Memory B cell (primary cell): ENCODE data around the gene CYP4V2.
"Not testable (repeated sequence)": the region's sequence is repeated elsewhere in the genome, so short reads cannot be mapped to it uniquely, and the experiment has no call there.

Source experiments
- ATAC-seq: fragments of 150-1000 bp; cut with Tn5 transposase; 2 replicates; pipeline ENCODE4 v1.10.0; 2021; ENCODE audit warnings: low read depth, mild to moderate bottlenecking, moderate library complexity
- DNase-seq, 2 donors: peaks; one replicate each; pipeline ENCODE4 v3.0.0; 2022; ENCODE audit warnings: low spot score in 2 of 2
- H3K27ac Mint-ChIP-seq: one replicate; pipeline ENCODE4 v1.8.0; 2022; ENCODE audit warnings: mild to moderate bottlenecking, moderate library complexity, mixed read lengths
- H3K27me3 Mint-ChIP-seq: one replicate; pipeline ENCODE4 v1.8.0; 2022; ENCODE audit warnings: mixed read lengths
- H3K36me3 Mint-ChIP-seq: one replicate; pipeline ENCODE4 v1.8.0; 2022; ENCODE audit warnings: mild to moderate bottlenecking, mixed read lengths
- H3K4me1 Mint-ChIP-seq: one replicate; pipeline ENCODE4 v1.8.0; 2022; ENCODE audit warnings: mixed read lengths
- H3K4me3 Mint-ChIP-seq: one replicate; pipeline ENCODE4 v1.8.0; 2022; ENCODE audit warnings: mild to moderate bottlenecking, moderate library complexity, mixed read lengths
- H3K9me3 Mint-ChIP-seq: one replicate; pipeline ENCODE4 v1.8.0; 2022; ENCODE audit warnings: mixed read lengths

The CYP4V2 gene

DNA sequence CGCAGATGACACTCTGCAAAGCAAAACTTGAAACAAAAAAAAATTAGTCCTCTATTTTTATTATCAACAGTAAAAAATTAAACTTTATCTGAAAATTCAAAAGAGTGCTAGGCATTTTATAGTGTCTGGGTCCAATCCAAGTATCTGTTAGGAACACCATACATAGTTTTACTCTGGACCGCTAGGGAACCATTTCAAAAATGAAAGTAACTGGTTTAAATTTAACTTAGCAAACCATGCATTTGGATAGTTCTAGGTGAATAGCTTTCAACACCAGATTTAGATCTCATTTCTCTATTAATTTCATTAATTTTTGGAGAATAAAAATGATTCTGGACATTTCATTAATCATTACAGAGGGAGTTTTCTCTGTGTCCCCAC, 37.1 kb downstream of the CYP4V2 start:
- Mint-ChIP-seq H3K27ac (no peak overlapping the region), H3K36me3 (peaks cover 19% of the 10 kb centered on the region), H3K4me1 (no peaks in the 10 kb centered on the region), H3K9me3 (peaks cover 14% of the 10 kb centered on the region), H3K27me3 (peaks cover 3% of the 10 kb centered on the region), H3K4me3 (no peak overlapping the region)
- DNase-seq (no peak), ATAC-seq (no peak)

DNA sequence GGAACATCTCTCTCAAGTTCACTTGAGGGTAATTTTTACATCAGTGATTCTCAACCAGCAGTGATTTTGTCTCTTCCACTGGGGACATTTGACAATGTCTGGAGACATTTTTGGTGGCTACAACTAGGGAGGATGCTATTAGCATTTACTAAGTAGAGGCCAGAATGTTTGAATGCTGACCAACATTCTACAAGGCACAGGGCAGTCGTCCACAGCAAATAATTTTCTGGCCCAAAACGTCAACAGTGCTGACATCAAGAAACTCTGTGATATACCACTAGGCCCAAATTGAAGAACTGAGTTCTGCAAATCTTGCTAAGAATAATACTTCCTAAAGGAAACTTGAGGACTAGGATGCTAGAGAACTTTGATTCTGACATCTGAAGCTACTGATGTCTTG, 43.0 kb downstream of the CYP4V2 start:
- no peak for DNase-seq
- Mint-ChIP-seq H3K36me3 (peaks cover 2% of the 10 kb centered on the region), H3K4me1 (no peaks in the 10 kb centered on the region), H3K27ac (no peak overlapping the region), H3K9me3 (no peaks in the 10 kb centered on the region), H3K4me3 (no peak overlapping the region), H3K27me3 (no peaks in the 10 kb centered on the region)
- ATAC-seq: no peak

DNA sequence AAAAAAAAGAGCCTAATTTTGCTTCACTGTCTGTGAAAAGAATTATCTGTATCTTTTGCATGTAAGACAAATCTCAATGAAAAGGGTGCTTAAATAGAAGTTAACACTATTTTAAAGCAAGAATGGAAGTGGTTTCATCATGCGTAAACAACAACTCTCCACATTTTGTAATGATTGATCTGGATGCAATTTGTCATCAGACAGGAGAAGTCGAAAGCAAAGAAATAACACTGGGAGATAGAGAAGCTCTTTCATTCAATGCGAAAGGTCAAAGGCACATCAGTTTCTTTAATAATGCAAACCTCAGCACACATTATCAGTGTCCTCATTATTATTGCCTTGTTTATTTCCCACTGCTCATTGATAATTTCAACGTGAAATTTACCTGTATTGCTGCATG, 44.8 kb downstream of the CYP4V2 start:
- no peak for ATAC-seq
- Mint-ChIP-seq H3K27me3 (no peaks in the 10 kb centered on the region), H3K27ac (no peak overlapping the region), H3K36me3 (peaks cover 2% of the 10 kb centered on the region), H3K4me1 (no peaks in the 10 kb centered on the region), H3K9me3 (no peaks in the 10 kb centered on the region), H3K4me3 (no peak overlapping the region)
- no peak for DNase-seq

GRCh38 chr4:186240452-186240847, 49.1 kb downstream of the CYP4V2 start:
- no peaks in the 10 kb centered on the region for H3K27me3 Mint-ChIP-seq
- no peak overlapping the region for H3K27ac Mint-ChIP-seq
- DNase-seq: no peak
- ATAC-seq: no peak
- H3K4me1 Mint-ChIP-seq: no peaks in the 10 kb centered on the region
- no peak overlapping the region for H3K4me3 Mint-ChIP-seq
- H3K9me3 Mint-ChIP-seq: no peaks in the 10 kb centered on the region
- H3K36me3 Mint-ChIP-seq: no peaks in the 10 kb centered on the region

- peaks cover 3% of the 10 kb centered on the region for H3K9me3 Mint-ChIP-seq
- DNase-seq (no peak), ATAC-seq (no peak)
- H3K4me3 Mint-ChIP-seq: no peak overlapping the region
- H3K4me1 Mint-ChIP-seq: no peaks in the 10 kb centered on the region
- no peak overlapping the region for H3K27ac Mint-ChIP-seq
- H3K27me3 Mint-ChIP-seq: peaks cover under 1% of the 10 kb centered on the region
- H3K36me3 Mint-ChIP-seq: peaks cover 3% of the 10 kb centered on the region
Observed at GRCh38 chr4:186240848-186241491, 49.6 kb downstream of the CYP4V2 start.

GRCh38 chr4:186241616-186242015, 50.2 kb downstream of the CYP4V2 start:
- DNase-seq (no peak), ATAC-seq (no peak)
- peaks cover 6% of the 10 kb centered on the region for H3K36me3 Mint-ChIP-seq
- no peak overlapping the region for H3K27ac Mint-ChIP-seq
- H3K9me3 Mint-ChIP-seq: peaks cover 9% of the 10 kb centered on the region
- H3K4me1 Mint-ChIP-seq: no peaks in the 10 kb centered on the region
- H3K27me3 Mint-ChIP-seq: peaks cover 3% of the 10 kb centered on the region
- no peak overlapping the region for H3K4me3 Mint-ChIP-seq

GRCh38 chr4:186242031-186242430, 50.7 kb downstream of the CYP4V2 start:
- not testable (repeated sequence) for H3K27me3 Mint-ChIP-seq, H3K27ac Mint-ChIP-seq

DNA sequence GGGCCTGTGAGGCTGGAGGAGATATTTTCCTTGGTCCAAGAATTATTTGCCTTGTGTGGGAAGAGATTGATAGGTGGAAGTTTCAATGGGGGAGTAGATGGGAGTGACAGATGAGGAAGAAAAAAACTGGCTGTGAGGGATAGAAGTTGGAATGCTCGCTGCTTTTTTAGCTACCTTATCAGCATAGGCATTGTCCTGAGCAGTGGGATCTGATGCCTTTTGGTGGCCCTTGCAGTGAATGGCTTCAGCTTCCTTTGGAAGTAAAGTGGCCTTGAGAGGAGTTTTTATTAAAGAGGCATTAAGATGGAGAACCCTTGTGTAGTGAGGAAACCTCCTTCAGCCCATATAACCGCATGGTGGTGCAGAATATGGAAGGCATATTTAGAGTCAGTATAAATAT, 52.0 kb downstream of the CYP4V2 start:
- peaks cover 9% of the 10 kb centered on the region for H3K9me3 Mint-ChIP-seq
- DNase-seq: no peak
- peaks cover 3% of the 10 kb centered on the region for H3K27me3 Mint-ChIP-seq
- H3K27ac Mint-ChIP-seq: no peak overlapping the region
- no peak overlapping the region for H3K4me3 Mint-ChIP-seq
- no peak for ATAC-seq
- no peaks in the 10 kb centered on the region for H3K4me1 Mint-ChIP-seq
- H3K36me3 Mint-ChIP-seq: peaks cover 6% of the 10 kb centered on the region

More at GRCh38 chr4:186242031-186242430, 50.7 kb downstream of the CYP4V2 start:
- ATAC-seq, H3K4me1 Mint-ChIP-seq, DNase-seq, H3K9me3 Mint-ChIP-seq, H3K36me3 Mint-ChIP-seq, H3K4me3 Mint-ChIP-seq: not testable (repeated sequence)

- DNase-seq (no peak), ATAC-seq (no peak)
- peaks cover 9% of the 10 kb centered on the region for H3K9me3 Mint-ChIP-seq
- H3K36me3 Mint-ChIP-seq: peaks cover 6% of the 10 kb centered on the region
- H3K27me3 Mint-ChIP-seq: peaks cover 3% of the 10 kb centered on the region
- H3K4me3 Mint-ChIP-seq: no peak overlapping the region
- no peaks in the 10 kb centered on the region for H3K4me1 Mint-ChIP-seq
- H3K27ac Mint-ChIP-seq: no peak overlapping the region
Observed at GRCh38 chr4:186244835-186245234, 53.5 kb downstream of the CYP4V2 start.

DNA sequence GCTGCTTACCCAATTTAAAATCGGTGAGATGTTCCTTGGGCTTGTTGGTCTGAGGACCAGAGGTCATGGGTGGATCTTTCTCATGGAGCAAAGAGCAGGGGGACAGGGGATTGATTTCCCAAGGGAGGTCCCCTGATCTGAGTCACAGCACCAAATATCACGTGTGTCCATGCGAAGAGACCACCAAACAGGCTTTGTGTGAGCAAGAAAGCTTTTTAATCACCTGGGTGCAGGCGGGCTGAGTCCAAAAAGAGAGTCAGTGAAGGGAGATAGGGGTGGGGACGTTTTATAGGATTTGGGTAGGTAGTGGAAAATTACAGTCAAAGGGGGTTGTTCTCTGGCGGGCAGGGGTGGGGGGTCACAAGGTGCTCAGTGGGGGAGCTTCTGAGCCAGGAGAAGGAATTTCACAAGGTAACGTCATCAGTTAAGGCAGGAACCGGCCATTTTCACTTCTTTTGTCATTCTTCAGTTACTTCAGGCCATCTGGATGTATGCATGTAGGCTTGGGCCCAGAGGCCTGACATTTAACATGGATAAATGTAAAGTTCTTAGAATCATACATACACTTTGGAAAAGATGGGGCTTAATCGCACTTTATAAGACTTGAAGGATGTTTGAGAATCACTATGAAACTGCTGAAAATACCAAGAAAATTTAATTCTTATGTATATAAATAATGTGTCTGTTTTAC, 55.8 kb downstream of the CYP4V2 start:
- not testable (repeated sequence) for H3K27ac Mint-ChIP-seq, H3K27me3 Mint-ChIP-seq, DNase-seq, ATAC-seq, H3K4me1 Mint-ChIP-seq, H3K9me3 Mint-ChIP-seq, H3K4me3 Mint-ChIP-seq
- H3K36me3 Mint-ChIP-seq: peaks cover 13% of the 10 kb centered on the region

DNA sequence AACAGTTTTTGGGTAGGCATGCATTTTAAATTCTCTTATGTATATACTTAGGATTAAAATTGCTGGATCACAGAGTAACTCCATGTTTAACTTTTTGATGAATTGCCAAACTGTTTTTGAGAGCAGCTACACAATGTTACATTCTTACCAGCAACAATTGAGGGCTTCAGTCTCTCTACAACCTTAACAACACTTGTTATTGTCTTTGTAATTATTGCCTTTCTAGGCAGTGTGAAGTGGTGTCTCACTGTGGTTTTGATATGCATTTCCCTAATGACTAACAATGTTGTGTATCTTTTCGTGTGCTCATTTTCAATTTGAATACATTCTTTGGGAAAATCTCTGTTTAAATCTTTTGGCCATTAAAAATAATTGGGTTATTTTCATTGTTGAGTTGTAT, 57.3 kb downstream of the CYP4V2 start:
- ATAC-seq (no peak), DNase-seq (no peak)
- Mint-ChIP-seq H3K27me3 (peaks cover 3% of the 10 kb centered on the region), H3K9me3 (peaks cover 9% of the 10 kb centered on the region), H3K4me3 (no peak overlapping the region), H3K4me1 (no peaks in the 10 kb centered on the region), H3K27ac (no peak overlapping the region), H3K36me3 (peaks cover 16% of the 10 kb centered on the region)

DNA sequence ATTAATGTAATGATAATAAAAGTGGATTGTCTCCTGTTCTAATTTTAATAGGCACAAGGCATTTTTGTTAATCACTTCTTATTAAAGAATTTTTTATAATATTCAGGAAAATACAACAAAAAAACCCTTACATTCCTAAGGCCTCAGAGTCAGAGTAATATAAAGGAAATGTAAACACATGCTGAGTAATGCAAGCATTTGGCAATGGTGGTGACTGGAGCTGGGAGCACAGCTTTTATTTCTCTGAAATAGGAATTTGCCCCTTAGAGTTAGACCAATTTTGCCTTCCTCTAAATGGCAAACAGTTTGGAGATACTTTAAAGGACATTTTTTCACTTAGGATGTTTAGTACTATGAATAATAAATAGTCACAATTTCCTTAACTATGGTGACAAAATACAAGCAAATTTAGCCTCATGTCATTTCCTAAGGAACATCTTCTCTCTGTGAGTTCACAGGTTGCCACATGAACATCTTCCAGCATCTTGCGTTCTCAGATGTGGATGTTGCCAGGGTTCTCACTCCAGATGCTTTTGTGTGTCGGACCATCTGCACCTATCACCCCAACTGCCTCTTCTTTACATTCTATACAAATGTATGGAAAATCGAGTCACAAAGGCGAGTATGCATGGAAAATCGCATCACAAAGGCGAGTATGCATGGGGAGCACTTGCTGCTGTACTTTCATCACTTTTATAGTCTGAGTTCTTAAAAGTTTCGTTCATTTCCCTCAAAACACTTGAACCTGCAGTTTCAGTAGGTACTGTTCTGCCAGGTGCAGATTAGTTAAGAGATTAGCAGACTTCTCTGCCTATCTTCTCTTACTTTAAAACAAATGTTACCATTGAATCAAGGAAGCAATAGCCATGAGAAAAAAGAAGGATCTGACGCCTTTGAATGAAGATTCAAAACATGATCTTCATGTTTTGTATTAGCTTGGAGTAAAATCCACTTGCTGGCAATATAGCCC, 58.7 kb downstream of the CYP4V2 start:
- Mint-ChIP-seq H3K27me3 (peaks cover 3% of the 10 kb centered on the region), H3K9me3 (peaks cover 9% of the 10 kb centered on the region), H3K4me3 (no peak overlapping the region), H3K27ac (no peak overlapping the region), H3K4me1 (no peaks in the 10 kb centered on the region), H3K36me3 (peaks cover 16% of the 10 kb centered on the region)
- DNase-seq: no peak
- no peak for ATAC-seq

DNA sequence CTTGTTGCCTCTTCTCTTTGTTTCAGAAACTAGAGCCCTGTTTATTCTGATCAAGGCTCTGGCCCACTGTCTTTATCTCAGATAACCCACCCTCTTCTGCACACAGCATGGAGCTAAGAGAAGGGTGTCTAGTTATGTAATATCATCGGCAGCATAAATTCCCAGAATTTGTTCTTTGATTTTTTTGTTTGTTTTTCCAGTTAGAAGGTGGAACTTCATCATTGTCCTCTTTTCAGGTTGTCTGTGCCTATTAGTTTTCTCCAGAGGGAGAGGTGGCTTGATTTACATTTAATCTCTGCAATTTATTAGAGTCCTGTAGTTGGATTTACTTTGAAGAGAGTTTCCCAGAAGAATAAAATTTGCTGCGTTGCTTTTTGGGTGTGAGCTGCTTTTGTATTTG, 59.4 kb downstream of the CYP4V2 start:
- H3K4me3 Mint-ChIP-seq: no peak overlapping the region
- DNase-seq (no peak), ATAC-seq (no peak)
- H3K36me3 Mint-ChIP-seq: peaks cover 15% of the 10 kb centered on the region
- H3K27me3 Mint-ChIP-seq: peaks cover 3% of the 10 kb centered on the region
- H3K4me1 Mint-ChIP-seq: no peaks in the 10 kb centered on the region
- no peak overlapping the region for H3K27ac Mint-ChIP-seq
- peaks cover 9% of the 10 kb centered on the region for H3K9me3 Mint-ChIP-seq

GRCh38 chr4:186255122-186255521, 63.8 kb downstream of the CYP4V2 start:
- ATAC-seq (no peak), DNase-seq (no peak)
- no peaks in the 10 kb centered on the region for H3K9me3 Mint-ChIP-seq
- no peak overlapping the region for H3K4me3 Mint-ChIP-seq
- no peaks in the 10 kb centered on the region for H3K4me1 Mint-ChIP-seq
- H3K27me3 Mint-ChIP-seq: no peaks in the 10 kb centered on the region
- H3K36me3 Mint-ChIP-seq: peaks cover 12% of the 10 kb centered on the region
- no peak overlapping the region for H3K27ac Mint-ChIP-seq
